GM12878 (cell line): ENCODE measurements around the gene IL1B. TPM values are rescaled to one million over a fixed set of nuclear protein-coding genes. Genes with fewer than 3 reads are reported as not detected.
A peak's percentile ranks its signal among the peaks of the same experiment; 100 is the strongest.

Experiments
- BACH1 ChIP-seq: fragments of 450-650 bp; IDR thresholded peaks from 2 replicates; pipeline ENCODE4 v1.6.1; 2017; ENCODE audit warnings: mild to moderate bottlenecking, borderline replicate concordance
- BRCA1 ChIP-seq: IDR thresholded peaks from 2 replicates; pipeline ENCODE4 v1.6.1; 2011; ENCODE audit warnings: low read depth, low read length, improper control_type of control experiment
- CHD1 ChIP-seq: IDR thresholded peaks from 2 replicates; pipeline ENCODE4 v1.6.1; 2012; ENCODE audit warnings: low read depth, low read length, improper control_type of control experiment
- CHD4 ChIP-seq: fragments of 200-600 bp; sonication (generic); IDR thresholded peaks from 2 replicates; pipeline ENCODE4 v1.6.1; 2016; ENCODE audit warnings: mild to moderate bottlenecking
- CREB1 ChIP-seq: IDR thresholded peaks from 2 replicates; pipeline ENCODE4 v1.6.1; 2012; ENCODE audit warnings: low read depth, mild to moderate bottlenecking, inconsistent platforms
- DPF2 ChIP-seq: fragments of 450-650 bp; IDR thresholded peaks from 2 replicates; pipeline ENCODE4 v1.6.1; 2017; ENCODE audit warnings: mild to moderate bottlenecking
- ETV6 ChIP-seq, 2 experiments: fragments of 450-650 bp in 1 of 2; IDR thresholded peaks in 1 of 2; conservative IDR thresholded peaks in 1 of 2; 2 replicates each; pipeline ENCODE4 v1.6.1; 2014; ENCODE audit warnings: antibody characterized with exemption in 1 of 2, borderline replicate concordance in 1 of 2, low read depth in 1 of 2, mild to moderate bottlenecking in 1 of 2, moderate library complexity in 1 of 2
- HDAC6 ChIP-seq: fragments of 200-600 bp; sonication (generic); IDR thresholded peaks from one replicate; pipeline ENCODE4 v1.8.0; 2017; ENCODE audit warnings: antibody characterized with exemption; ENCODE audit not compliant: unreplicated experiment
- KDM1A ChIP-seq: fragments of 200-600 bp; sonication (generic); IDR thresholded peaks from 2 replicates; pipeline ENCODE4 v1.6.1; 2016; ENCODE audit warnings: borderline replicate concordance
- KLF5 ChIP-seq: fragments of 450-650 bp; IDR thresholded peaks from 2 replicates; pipeline ENCODE4 v1.6.1; 2014; ENCODE audit warnings: mild to moderate bottlenecking; ENCODE audit not compliant: partially characterized antibody
- POLR2AphosphoS2 ChIP-seq: IDR thresholded peaks from 2 replicates; pipeline ENCODE4 v1.6.1; 2011; ENCODE audit warnings: low read depth, mild to moderate bottlenecking, low read length, improper control_type of control experiment, moderate library complexity
- SMAD1 ChIP-seq: fragments of 450-650 bp; IDR thresholded peaks from 2 replicates; pipeline ENCODE4 v1.6.1; 2018; ENCODE audit warnings: mild to moderate bottlenecking, low read depth; ENCODE audit not compliant: partially characterized antibody
- SMC3 ChIP-seq: IDR thresholded peaks from 2 replicates; pipeline ENCODE4 v1.6.1; 2011; ENCODE audit warnings: low read length, improper control_type of control experiment, borderline replicate concordance
- TARDBP ChIP-seq: IDR thresholded peaks from 2 replicates; pipeline ENCODE4 v1.6.1; 2016; ENCODE audit warnings: borderline replicate concordance
- TBL1XR1 ChIP-seq: IDR thresholded peaks from 2 replicates; pipeline ENCODE4 v1.6.1; 2012; ENCODE audit warnings: low read depth, low read length, improper control_type of control experiment
- ZBED1 ChIP-seq: IDR thresholded peaks from 2 replicates; pipeline ENCODE4 v1.6.1; 2016; ENCODE audit warnings: borderline replicate concordance
- polyA plus RNA-seq, 11 experiments: library from polyadenylated mRNA; depleted of rRNA in 4 of 11; unstranded in 6 of 11; stranded (reverse) in 5 of 11; fragments of >200 nt; fragmentation: Nextera tagmentation in 4 of 11; fragmentation: Illumina TruSeq in 1 of 11; extraction: Ambion mirVana in 4 of 11; extraction: Trizol in 1 of 11; gene quantifications; 1 replicate in 1 of 11; 2 replicates in 10 of 11; pipeline versions ENCODE4 v1.2.1 to v1.2.3, GENCODE V29; 2011 to 2016; ENCODE audit warnings: inconsistent platforms in 2 of 11, missing spikeins in 2 of 11, low read depth in 1 of 11
- total RNA-seq, 4 experiments: library from RNA; depleted of rRNA in 3 of 4; stranded (reverse); fragments of >200 nt in 3 of 4; fragmentation: Illumina TruSeq in 1 of 4; extraction: Trizol in 1 of 4; gene quantifications; 2 replicates each; pipeline versions ENCODE4 v1.2.1 to v1.2.3, GENCODE V29; 2013 to 2021
- TF ChIP-seq, protein P1 (sequence below): IDR thresholded peaks from 2 replicates; pipeline ENCODE4 v1.6.1; 2011; ENCODE audit warnings: borderline replicate concordance, low read depth, mild to moderate bottlenecking, moderate library complexity, mixed read lengths, low read length; ENCODE audit not compliant: insufficient read depth; ENCODE audit errors: extremely low read length
- TF ChIP-seq, protein P2 (sequence below): IDR thresholded peaks from 2 replicates; pipeline ENCODE4 v1.6.1; 2011; ENCODE audit warnings: low read depth, mild to moderate bottlenecking, low read length, moderate library complexity, borderline replicate concordance; ENCODE audit errors: extremely low read depth
- TF ChIP-seq, protein P3 (sequence below): fragments of 450-650 bp; IDR thresholded peaks from 2 replicates; pipeline ENCODE4 v1.6.1; 2018; ENCODE audit warnings: mild to moderate bottlenecking, low read depth, moderate library complexity; ENCODE audit not compliant: partially characterized antibody
- TF ChIP-seq, protein P4 (sequence below): IDR thresholded peaks from 2 replicates; pipeline ENCODE4 v1.6.1; 2012; ENCODE audit warnings: improper control_type of control experiment, low read depth, low read length; ENCODE audit not compliant: insufficient replicate concordance

The IL1B gene
- total and polyA plus RNA-seq, 10 of the 15 experiments (the other 5 are each of a cell fraction or from before 2014, with no cell fraction given): 0.20 to 1.6 (median 0.84) TPM

DNA sequence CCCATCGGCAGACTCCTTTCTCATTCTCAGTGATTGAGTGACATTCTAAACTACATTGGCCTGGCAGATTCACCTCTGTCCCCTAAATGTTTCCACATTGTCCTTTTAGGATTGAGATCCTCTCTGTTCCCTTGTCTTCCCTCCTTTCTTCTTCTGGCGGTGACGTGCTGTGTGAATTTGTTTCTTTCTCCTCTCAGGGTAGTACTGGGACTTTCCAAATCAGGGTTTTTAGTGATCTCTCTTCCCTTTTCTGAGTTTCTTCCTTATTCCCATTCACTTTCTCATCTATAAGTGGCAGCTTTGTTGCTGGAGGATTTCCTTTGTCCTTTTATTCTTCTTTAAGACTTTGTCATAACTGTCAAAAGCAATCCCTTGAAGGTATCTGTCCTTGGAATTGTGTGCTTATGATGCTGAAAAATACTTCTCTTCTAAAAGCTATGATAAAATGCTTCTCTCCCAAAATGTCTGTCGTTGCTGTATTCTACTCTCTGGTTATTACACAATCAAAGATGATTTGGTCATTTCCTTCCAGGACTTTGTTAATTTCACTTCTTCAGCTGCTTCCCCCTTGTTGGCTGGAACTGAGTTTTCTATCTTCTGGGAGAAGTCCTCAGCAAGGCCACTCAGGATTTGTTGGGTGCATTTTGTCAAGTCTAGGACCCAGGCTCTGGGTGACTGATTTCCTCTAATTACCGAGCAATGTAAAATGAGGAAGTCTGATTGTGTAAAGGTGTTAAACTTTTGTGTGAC is 4.9 kb upstream of the IL1B start (continued):
- TF ChIP-seq CREB1 (peak; percentile 29; the same call in 1 of the 2 replicates), ETV6 (conservative IDR thresholded peaks at IDR 0.05 in 1 of 2, IDR thresholded peaks at IDR 0.05 in 1 of 2; ENCODE audit: borderline replicate concordance in 1 of 2, low read depth in 1 of 2) (peak in 1 of 2 experiments; percentile 88; a peak in 2 of 4 replicates), KLF5 (no peak), ZBED1 (no peak), SMC3 (no peak), TBL1XR1 (no peak), HDAC6 (no peak), POLR2AphosphoS2 (no peak), SMAD1 (no peak), TARDBP (no peak), DPF2 (peak; percentile 74), BRCA1 (no peak), KDM1A (no peak), CHD4 (no peak), BACH1 (no peak), CHD1 (no peak)
- TF ChIP-seq, protein P1, sequence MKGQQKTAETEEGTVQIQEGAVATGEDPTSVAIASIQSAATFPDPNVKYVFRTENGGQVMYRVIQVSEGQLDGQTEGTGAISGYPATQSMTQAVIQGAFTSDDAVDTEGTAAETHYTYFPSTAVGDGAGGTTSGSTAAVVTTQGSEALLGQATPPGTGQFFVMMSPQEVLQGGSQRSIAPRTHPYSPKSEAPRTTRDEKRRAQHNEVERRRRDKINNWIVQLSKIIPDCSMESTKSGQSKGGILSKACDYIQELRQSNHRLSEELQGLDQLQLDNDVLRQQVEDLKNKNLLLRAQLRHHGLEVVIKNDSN: no peak
- TF ChIP-seq, protein P2, sequence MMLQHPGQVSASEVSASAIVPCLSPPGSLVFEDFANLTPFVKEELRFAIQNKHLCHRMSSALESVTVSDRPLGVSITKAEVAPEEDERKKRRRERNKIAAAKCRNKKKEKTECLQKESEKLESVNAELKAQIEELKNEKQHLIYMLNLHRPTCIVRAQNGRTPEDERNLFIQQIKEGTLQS: no peak
- TF ChIP-seq, protein P3, sequence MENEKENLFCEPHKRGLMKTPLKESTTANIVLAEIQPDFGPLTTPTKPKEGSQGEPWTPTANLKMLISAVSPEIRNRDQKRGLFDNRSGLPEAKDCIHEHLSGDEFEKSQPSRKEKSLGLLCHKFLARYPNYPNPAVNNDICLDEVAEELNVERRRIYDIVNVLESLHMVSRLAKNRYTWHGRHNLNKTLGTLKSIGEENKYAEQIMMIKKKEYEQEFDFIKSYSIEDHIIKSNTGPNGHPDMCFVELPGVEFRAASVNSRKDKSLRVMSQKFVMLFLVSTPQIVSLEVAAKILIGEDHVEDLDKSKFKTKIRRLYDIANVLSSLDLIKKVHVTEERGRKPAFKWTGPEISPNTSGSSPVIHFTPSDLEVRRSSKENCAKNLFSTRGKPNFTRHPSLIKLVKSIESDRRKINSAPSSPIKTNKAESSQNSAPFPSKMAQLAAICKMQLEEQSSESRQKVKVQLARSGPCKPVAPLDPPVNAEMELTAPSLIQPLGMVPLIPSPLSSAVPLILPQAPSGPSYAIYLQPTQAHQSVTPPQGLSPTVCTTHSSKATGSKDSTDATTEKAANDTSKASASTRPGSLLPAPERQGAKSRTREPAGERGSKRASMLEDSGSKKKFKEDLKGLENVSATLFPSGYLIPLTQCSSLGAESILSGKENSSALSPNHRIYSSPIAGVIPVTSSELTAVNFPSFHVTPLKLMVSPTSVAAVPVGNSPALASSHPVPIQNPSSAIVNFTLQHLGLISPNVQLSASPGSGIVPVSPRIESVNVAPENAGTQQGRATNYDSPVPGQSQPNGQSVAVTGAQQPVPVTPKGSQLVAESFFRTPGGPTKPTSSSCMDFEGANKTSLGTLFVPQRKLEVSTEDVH: no peak
- TF ChIP-seq, protein P4, sequence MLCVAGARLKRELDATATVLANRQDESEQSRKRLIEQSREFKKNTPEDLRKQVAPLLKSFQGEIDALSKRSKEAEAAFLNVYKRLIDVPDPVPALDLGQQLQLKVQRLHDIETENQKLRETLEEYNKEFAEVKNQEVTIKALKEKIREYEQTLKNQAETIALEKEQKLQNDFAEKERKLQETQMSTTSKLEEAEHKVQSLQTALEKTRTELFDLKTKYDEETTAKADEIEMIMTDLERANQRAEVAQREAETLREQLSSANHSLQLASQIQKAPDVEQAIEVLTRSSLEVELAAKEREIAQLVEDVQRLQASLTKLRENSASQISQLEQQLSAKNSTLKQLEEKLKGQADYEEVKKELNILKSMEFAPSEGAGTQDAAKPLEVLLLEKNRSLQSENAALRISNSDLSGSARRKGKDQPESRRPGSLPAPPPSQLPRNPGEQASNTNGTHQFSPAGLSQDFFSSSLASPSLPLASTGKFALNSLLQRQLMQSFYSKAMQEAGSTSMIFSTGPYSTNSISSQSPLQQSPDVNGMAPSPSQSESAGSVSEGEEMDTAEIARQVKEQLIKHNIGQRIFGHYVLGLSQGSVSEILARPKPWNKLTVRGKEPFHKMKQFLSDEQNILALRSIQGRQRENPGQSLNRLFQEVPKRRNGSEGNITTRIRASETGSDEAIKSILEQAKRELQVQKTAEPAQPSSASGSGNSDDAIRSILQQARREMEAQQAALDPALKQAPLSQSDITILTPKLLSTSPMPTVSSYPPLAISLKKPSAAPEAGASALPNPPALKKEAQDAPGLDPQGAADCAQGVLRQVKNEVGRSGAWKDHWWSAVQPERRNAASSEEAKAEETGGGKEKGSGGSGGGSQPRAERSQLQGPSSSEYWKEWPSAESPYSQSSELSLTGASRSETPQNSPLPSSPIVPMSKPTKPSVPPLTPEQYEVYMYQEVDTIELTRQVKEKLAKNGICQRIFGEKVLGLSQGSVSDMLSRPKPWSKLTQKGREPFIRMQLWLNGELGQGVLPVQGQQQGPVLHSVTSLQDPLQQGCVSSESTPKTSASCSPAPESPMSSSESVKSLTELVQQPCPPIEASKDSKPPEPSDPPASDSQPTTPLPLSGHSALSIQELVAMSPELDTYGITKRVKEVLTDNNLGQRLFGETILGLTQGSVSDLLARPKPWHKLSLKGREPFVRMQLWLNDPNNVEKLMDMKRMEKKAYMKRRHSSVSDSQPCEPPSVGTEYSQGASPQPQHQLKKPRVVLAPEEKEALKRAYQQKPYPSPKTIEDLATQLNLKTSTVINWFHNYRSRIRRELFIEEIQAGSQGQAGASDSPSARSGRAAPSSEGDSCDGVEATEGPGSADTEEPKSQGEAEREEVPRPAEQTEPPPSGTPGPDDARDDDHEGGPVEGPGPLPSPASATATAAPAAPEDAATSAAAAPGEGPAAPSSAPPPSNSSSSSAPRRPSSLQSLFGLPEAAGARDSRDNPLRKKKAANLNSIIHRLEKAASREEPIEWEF: no peak
